Astrocyte of the cerebellum (primary cell): ENCODE measurements around the gene GSTM3.
"Not testable (repeated sequence)": the region's sequence is repeated elsewhere in the genome, so short reads cannot be mapped to it uniquely, and the experiment has no call there.

Source experiments
- DNase-seq: peaks from one replicate; pipeline ENCODE4 v3.0.0-alpha.2; 2011; ENCODE audit warnings: low read depth
- H3K4me3 ChIP-seq: 2 replicates; pipeline ENCODE4 v1.5.1; 2011; ENCODE audit warnings: mild to moderate bottlenecking, low read depth, low read length, moderate library complexity
- CTCF ChIP-seq: IDR thresholded peaks from 2 replicates; pipeline ENCODE4 v1.5.1; 2012; ENCODE audit warnings: low read length, low read depth, moderate library complexity, mild to moderate bottlenecking; ENCODE audit errors: missing control alignments
- in situ Hi-C: cut with HindIII; loops from 2 replicates; pipeline ENCODE4 v1.10.0; 2017; ENCODE audit warnings: low sequenced_read_pairs

The GSTM3 gene

GRCh38 chr1:109716570-109717090 is 24.2 kb downstream of the GSTM3 start:
- H3K4me3 ChIP-seq, result no peak overlapping the region
- in situ Hi-C loops, result no loop called here
- no peak for DNase-seq
- TF ChIP-seq CTCF, result no peak

GRCh38 chr1:109716121-109716520 is 24.7 kb downstream of the GSTM3 start:
- no peak overlapping the region for H3K4me3 ChIP-seq
- in situ Hi-C loops, result no loop called here
- no peak for DNase-seq
- TF ChIP-seq CTCF, result no peak

- TF ChIP-seq CTCF, result no peak
- no peak for DNase-seq
- in situ Hi-C loops, result no loop called here
- H3K4me3 ChIP-seq, result no peak overlapping the region
Measured at GRCh38 chr1:109714661-109715372, 26.0 kb downstream of the GSTM3 start.

GRCh38 chr1:109713636-109714035 is 27.2 kb downstream of the GSTM3 start:
- no peak overlapping the region for H3K4me3 ChIP-seq
- DNase-seq, result no peak
- in situ Hi-C loops, result no loop called here
- no peak for TF ChIP-seq CTCF

- in situ Hi-C loops, result no loop called here
- DNase-seq, result no peak
- TF ChIP-seq CTCF, result no peak
- H3K4me3 ChIP-seq, result peak overlapping the region; percentile 26
Measured at GRCh38 chr1:109712321-109712864, 28.4 kb downstream of the GSTM3 start.

- H3K4me3 ChIP-seq, result peak within 1 kb of the TSS; percentile 26
- DNase-seq, in situ Hi-C loops: not testable (repeated sequence)
Measured at GRCh38 chr1:109711593-109712320, 29.1 kb downstream of the GSTM3 start, which contains the start of gene GSTM5. Gene GSTM5, plus strand, starts transcription at chr1:109712251. Its CDS starts 62 bp downstream, at chr1:109712313.

- in situ Hi-C loops, result loop anchor here (5.0 to 10.0 kb wide), 3 partner anchors 57 to 165 kb away; partner anchors contain the start of gene GNAI3
- DNase-seq, H3K4me3 ChIP-seq: not testable (repeated sequence)
Measured at GRCh38 chr1:109709822-109710221, 31.0 kb downstream of the GSTM3 start.

GRCh38 chr1:109708949-109709348 is 31.9 kb downstream of the GSTM3 start:
- DNase-seq, H3K4me3 ChIP-seq: not testable (repeated sequence)
- in situ Hi-C loops, result loop anchor here (5.0 to 10.0 kb wide), 3 partner anchors 57 to 164 kb away; partner anchors contain the start of gene GNAI3
